HG03175 (cell line): ENCODE measurements around the gene PFDN1.

Experiments
- ATAC-seq: cut with Tn5 transposase; IDR thresholded peaks from one replicate; pipeline ENCODE4 v1.9.1; 2021; ENCODE audit warnings: mild to moderate bottlenecking, moderate library complexity; ENCODE audit not compliant: unreplicated experiment

PFDN1 gene

GRCh38 chr5:140329739-140330481 is 27.0 kb upstream of the PFDN1 start:
- no peak for ATAC-seq

GRCh38 chr5:140328036-140328764 is 25.3 kb upstream of the PFDN1 start:
- no peak for ATAC-seq

- no peak for ATAC-seq
These were observed 24.7 kb upstream of the PFDN1 start for GRCh38 chr5:140327589-140327988.

GRCh38 chr5:140325486-140325885 is 22.6 kb upstream of the PFDN1 start:
- no peak for ATAC-seq

- ATAC-seq, result no peak
These were observed 21.8 kb upstream of the PFDN1 start for GRCh38 chr5:140324617-140325241.

- no peak for ATAC-seq
These were observed 21.2 kb upstream of the PFDN1 start for GRCh38 chr5:140324041-140324600.

GRCh38 chr5:140322751-140323731 is 20.1 kb upstream of the PFDN1 start:
- ATAC-seq, result no peak

GRCh38 chr5:140321796-140322195 is 18.9 kb upstream of the PFDN1 start:
- ATAC-seq, result peak; percentile 78

- ATAC-seq, result no peak
These were observed 16.9 kb upstream of the PFDN1 start for GRCh38 chr5:140319833-140320232.

GRCh38 chr5:140318792-140319191 is 15.9 kb upstream of the PFDN1 start:
- ATAC-seq, result no peak

GRCh38 chr5:140317859-140318258 is 15.0 kb upstream of the PFDN1 start:
- ATAC-seq, result no peak

GRCh38 chr5:140312791-140313189 is 9.9 kb upstream of the PFDN1 start:
- ATAC-seq, result no peak

GRCh38 chr5:140312067-140312790 is 9.3 kb upstream of the PFDN1 start:
- no peak for ATAC-seq

GRCh38 chr5:140311011-140311467 is 8.1 kb upstream of the PFDN1 start:
- ATAC-seq, result no peak

GRCh38 chr5:140310434-140310833 is 7.5 kb upstream of the PFDN1 start:
- ATAC-seq, result no peak

GRCh38 chr5:140309706-140310249 is 6.9 kb upstream of the PFDN1 start:
- no peak for ATAC-seq

GRCh38 chr5:140305471-140305870 is 2.6 kb upstream of the PFDN1 start:
- no peak for ATAC-seq

- ATAC-seq, result no peak
These were observed 1.1 kb upstream of the PFDN1 start for GRCh38 chr5:140303966-140304365.

GRCh38 chr5:140301136-140301535 is 1.8 kb downstream of the PFDN1 start:
- no peak for ATAC-seq
